OCI-LY7 (cell line): ENCODE measurements around the gene GALNT2.

Source experiments
- CTCF ChIP-seq: fragments of 200-600 bp; sonication (generic); conservative IDR thresholded peaks from 2 replicates; pipeline ENCODE4 v1.5.1; 2014; ENCODE audit warnings: mild to moderate bottlenecking, antibody characterized with exemption, low read length, moderate library complexity, mixed read lengths
- EZH2phosphoT487 ChIP-seq: fragments of 200-600 bp; sonication (generic); IDR thresholded peaks from 2 replicates; pipeline ENCODE4 v1.6.1; 2018; ENCODE audit warnings: low read depth, borderline replicate concordance, mild to moderate bottlenecking, mixed run types, antibody characterized with exemption, low read length, moderate library complexity, mixed read lengths

GRCh38 chr1:230030122-230030821, 36.8 kb upstream of the GALNT2 start:
- TF ChIP-seq CTCF (no peak), EZH2phosphoT487 (no peak)
